Right lobe of liver (tissue), 4 donors: ENCODE results near the gene KLRB1.
"Not testable (repeated sequence)": the region's sequence is repeated elsewhere in the genome, so short reads cannot be mapped to it uniquely, and the experiment has no call there.

Source experiments
- CTCF ChIP-seq, 4 donors: fragments of 200-600 bp in 3 of 4; fragments of 450-650 bp in 1 of 4; IDR thresholded peaks; one replicate each; pipeline versions ENCODE4 v1.5.1 to v1.8.0; 2016 to 2022; ENCODE audit warnings: antibody characterized with exemption in 4 of 4, mild to moderate bottlenecking in 2 of 4
- POLR2A ChIP-seq: fragments of 450-650 bp; IDR thresholded peaks from one replicate; pipeline ENCODE4 v1.6.1; 2017; ENCODE audit warnings: antibody characterized with exemption, mild to moderate bottlenecking
- donor health status: DM: no; HTN: no; CAD: no.
- donor health status: DM: no; HTN: no; CAD: no.
- donor health status: DM: no; HTN: yes; CAD: no.

GRCh38 chr12:9644985-9645551 is 37.4 kb upstream of the KLRB1 start:
- not testable (repeated sequence) for TF ChIP-seq POLR2A; CTCF (IDR thresholded peaks at IDR 0.05)
